PFSK-1 (cell line): ENCODE results near the gene P2RY4.

Experiments used
- FOXP2 ChIP-seq: optimal IDR thresholded peaks from 2 replicates; pipeline ENCODE3; 2011; ENCODE audit warnings: borderline replicate concordance, control low read depth, inconsistent platforms; ENCODE audit not compliant: insufficient read depth; ENCODE audit errors: extremely low read length, extremely low read depth
- POLR2AphosphoS5 ChIP-seq: IDR thresholded peaks from 2 replicates; pipeline ENCODE4 v1.6.1; 2012; ENCODE audit warnings: low read depth, mild to moderate bottlenecking, control low read depth, low read length, moderate library complexity
- SIN3A ChIP-seq: IDR thresholded peaks from 2 replicates; pipeline ENCODE4 v1.6.1; 2012; ENCODE audit warnings: mild to moderate bottlenecking, low read length, moderate library complexity, borderline replicate concordance; ENCODE audit not compliant: insufficient read depth
- TAF1 ChIP-seq: IDR thresholded peaks from 2 replicates; pipeline ENCODE4 v1.6.1; 2012; ENCODE audit warnings: low read length, control low read depth, borderline replicate concordance; ENCODE audit not compliant: insufficient read depth
- TF ChIP-seq, protein P1 (sequence below), 2 experiments: IDR thresholded peaks; 2 replicates each; pipeline versions ENCODE4 v1.6.1 to v1.8.0; 2011 to 2012; ENCODE audit warnings: low read depth in 2 of 2, low read length in 2 of 2, control low read depth in 1 of 2, inconsistent platforms in 1 of 2, mild to moderate bottlenecking in 1 of 2, moderate library complexity in 1 of 2; ENCODE audit not compliant: insufficient read depth in 1 of 2

Gene P2RY4

GRCh38 chrX:70289168-70289792 is 29.3 kb upstream of the P2RY4 start:
- no peak for TF ChIP-seq POLR2AphosphoS5
- TF ChIP-seq SIN3A = no peak
- TF ChIP-seq, protein P1, sequence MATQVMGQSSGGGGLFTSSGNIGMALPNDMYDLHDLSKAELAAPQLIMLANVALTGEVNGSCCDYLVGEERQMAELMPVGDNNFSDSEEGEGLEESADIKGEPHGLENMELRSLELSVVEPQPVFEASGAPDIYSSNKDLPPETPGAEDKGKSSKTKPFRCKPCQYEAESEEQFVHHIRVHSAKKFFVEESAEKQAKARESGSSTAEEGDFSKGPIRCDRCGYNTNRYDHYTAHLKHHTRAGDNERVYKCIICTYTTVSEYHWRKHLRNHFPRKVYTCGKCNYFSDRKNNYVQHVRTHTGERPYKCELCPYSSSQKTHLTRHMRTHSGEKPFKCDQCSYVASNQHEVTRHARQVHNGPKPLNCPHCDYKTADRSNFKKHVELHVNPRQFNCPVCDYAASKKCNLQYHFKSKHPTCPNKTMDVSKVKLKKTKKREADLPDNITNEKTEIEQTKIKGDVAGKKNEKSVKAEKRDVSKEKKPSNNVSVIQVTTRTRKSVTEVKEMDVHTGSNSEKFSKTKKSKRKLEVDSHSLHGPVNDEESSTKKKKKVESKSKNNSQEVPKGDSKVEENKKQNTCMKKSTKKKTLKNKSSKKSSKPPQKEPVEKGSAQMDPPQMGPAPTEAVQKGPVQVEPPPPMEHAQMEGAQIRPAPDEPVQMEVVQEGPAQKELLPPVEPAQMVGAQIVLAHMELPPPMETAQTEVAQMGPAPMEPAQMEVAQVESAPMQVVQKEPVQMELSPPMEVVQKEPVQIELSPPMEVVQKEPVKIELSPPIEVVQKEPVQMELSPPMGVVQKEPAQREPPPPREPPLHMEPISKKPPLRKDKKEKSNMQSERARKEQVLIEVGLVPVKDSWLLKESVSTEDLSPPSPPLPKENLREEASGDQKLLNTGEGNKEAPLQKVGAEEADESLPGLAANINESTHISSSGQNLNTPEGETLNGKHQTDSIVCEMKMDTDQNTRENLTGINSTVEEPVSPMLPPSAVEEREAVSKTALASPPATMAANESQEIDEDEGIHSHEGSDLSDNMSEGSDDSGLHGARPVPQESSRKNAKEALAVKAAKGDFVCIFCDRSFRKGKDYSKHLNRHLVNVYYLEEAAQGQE (IDR thresholded peaks at IDR 0.05; ENCODE audit: insufficient read depth in 1 of 2, low read depth in 2 of 2, low read length in 2 of 2) = no peak
- TF ChIP-seq FOXP2 = no peak
- no peak for TF ChIP-seq TAF1

DNA sequence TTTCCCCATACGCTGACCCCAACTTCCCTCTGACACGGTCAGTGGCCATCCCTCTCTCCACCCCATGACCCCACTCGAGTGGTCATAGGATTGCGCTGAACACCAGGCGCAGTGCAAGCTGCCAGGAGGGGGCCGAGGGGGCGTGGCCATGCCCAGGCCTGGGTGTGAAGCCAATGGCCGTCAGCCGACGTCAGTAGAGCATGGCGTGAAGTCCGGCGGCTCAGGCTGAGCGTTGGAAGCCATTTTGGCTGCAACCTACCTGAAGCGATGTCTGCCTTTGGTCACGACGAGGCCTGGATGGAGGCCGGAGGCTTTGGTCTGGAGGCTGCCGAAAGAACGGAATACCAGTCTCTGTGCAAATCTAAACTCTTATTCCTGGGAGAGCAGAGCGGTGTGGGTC is 21.9 kb upstream of the P2RY4 start, which contains the start of gene RAB41:
RAB41 (plus strand) TSS at position 222 of the 400 bp plus-strand sequence; CDS start at position 268, 46 bp downstream.
- TF ChIP-seq TAF1 = no peak
- TF ChIP-seq POLR2AphosphoS5 = no peak
- TF ChIP-seq, protein P1 (IDR thresholded peaks at IDR 0.05; ENCODE audit: insufficient read depth in 1 of 2, low read depth in 2 of 2, low read length in 2 of 2) = no peak
- no peak for TF ChIP-seq SIN3A
- no peak for TF ChIP-seq FOXP2

GRCh38 chrX:70280573-70280972 is 20.6 kb upstream of the P2RY4 start:
- TF ChIP-seq POLR2AphosphoS5 = no peak
- TF ChIP-seq, protein P1 (IDR thresholded peaks at IDR 0.05; ENCODE audit: insufficient read depth in 1 of 2, low read depth in 2 of 2, low read length in 2 of 2) = peak; percentile 42 to 75; a peak in 2 of 4 replicates

GRCh38 chrX:70279081-70279480 is 19.1 kb upstream of the P2RY4 start:
- TF ChIP-seq, protein P1 (IDR thresholded peaks at IDR 0.05; ENCODE audit: insufficient read depth in 1 of 2, low read depth in 2 of 2, low read length in 2 of 2) = no peak
- no peak for TF ChIP-seq FOXP2
- TF ChIP-seq TAF1 = no peak
- TF ChIP-seq SIN3A = no peak
- no peak for TF ChIP-seq POLR2AphosphoS5

DNA sequence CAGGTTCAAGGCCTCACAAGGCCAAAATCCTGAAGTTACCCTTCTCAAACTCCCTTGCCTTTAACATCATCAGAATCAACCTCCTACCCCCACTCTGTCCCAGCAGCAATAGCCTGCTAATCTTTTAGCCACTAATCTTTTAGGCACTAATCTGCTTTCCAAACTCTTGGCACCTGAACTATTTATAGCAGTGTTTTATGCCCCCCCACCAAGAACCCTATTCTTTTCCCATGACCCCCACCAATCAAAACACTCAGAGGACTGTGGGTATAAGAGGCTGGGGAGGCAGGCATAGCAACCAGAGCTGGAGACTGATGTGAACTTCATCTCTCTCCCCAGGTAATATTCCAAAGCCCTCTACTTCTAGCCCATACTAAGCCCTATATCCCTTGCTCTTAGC is 8.0 kb upstream of the P2RY4 start, which contains the start of gene ARR3:
ARR3 (plus strand) TSS at position 301 of the 400 bp plus-strand sequence. CDS start 1,052 bp downstream, outside the sequence.
- TF ChIP-seq FOXP2 = no peak
- no peak for TF ChIP-seq SIN3A
- no peak for TF ChIP-seq POLR2AphosphoS5
- TF ChIP-seq TAF1 = no peak
- TF ChIP-seq, protein P1 (IDR thresholded peaks at IDR 0.05; ENCODE audit: insufficient read depth in 1 of 2, low read depth in 2 of 2, low read length in 2 of 2) = no peak
